Mesendoderm (in vitro differentiated cells): Measurements from ENCODE around the gene CHRNA9.

Experiments
- DNase-seq: peaks from one replicate; pipeline ENCODE4 v3.0.0; 2013
- H2AK5ac ChIP-seq: 2 replicates; pipeline ENCODE4 v1.6.1; 2013; ENCODE audit warnings: low read length, inconsistent platforms
- H2BK120ac ChIP-seq: 2 replicates; pipeline ENCODE4 v1.6.1; 2013; ENCODE audit warnings: low read depth, mild to moderate bottlenecking, low read length, moderate library complexity, mixed read lengths
- H2BK15ac ChIP-seq: replicated peaks from 2 replicates; pipeline ENCODE4 v1.6.1; 2013; ENCODE audit warnings: low read depth, mild to moderate bottlenecking, moderate library complexity
- H2BK5ac ChIP-seq: 2 replicates; pipeline ENCODE4 v1.6.1; 2013; ENCODE audit warnings: low read length, inconsistent platforms
- H3K18ac ChIP-seq: 2 replicates; pipeline ENCODE4 v1.6.1; 2013; ENCODE audit warnings: mild to moderate bottlenecking, low read length, mixed read lengths
- H3K23ac ChIP-seq: one replicate; pipeline ENCODE4 v1.6.1; 2013; ENCODE audit warnings: low read length
- H3K27ac ChIP-seq: 2 replicates; pipeline ENCODE4 v1.5.1; 2013; ENCODE audit warnings: low read depth, mild to moderate bottlenecking, inconsistent platforms, low read length, moderate library complexity
- H3K27me3 ChIP-seq: 2 replicates; pipeline ENCODE4 v1.6.1; 2013; ENCODE audit warnings: low read length, control low read depth, mild to moderate bottlenecking, inconsistent platforms; ENCODE audit not compliant: insufficient read depth, poor library complexity
- H3K36me3 ChIP-seq: 2 replicates; pipeline ENCODE4 v1.6.1; 2013; ENCODE audit warnings: low read length, inconsistent platforms; ENCODE audit not compliant: control insufficient read depth, insufficient read depth
- H3K4ac ChIP-seq: one replicate; pipeline ENCODE4 v1.6.1; 2013; ENCODE audit warnings: low read depth, mild to moderate bottlenecking, low read length, moderate library complexity
- H3K4me1 ChIP-seq: 2 replicates; pipeline ENCODE4 v1.6.1; 2013; ENCODE audit warnings: low read depth, low read length, inconsistent platforms; ENCODE audit not compliant: control insufficient read depth
- H3K4me2 ChIP-seq: 2 replicates; pipeline ENCODE4 v1.6.1; 2013; ENCODE audit warnings: low read length
- H3K4me3 ChIP-seq: 2 replicates; pipeline ENCODE4 v1.5.1; 2013; ENCODE audit warnings: mild to moderate bottlenecking, low read length
- H3K56ac ChIP-seq: one replicate; pipeline ENCODE4 v1.6.1; 2013; ENCODE audit warnings: low read length
- H3K79me1 ChIP-seq: 2 replicates; pipeline ENCODE4 v1.6.1; 2013; ENCODE audit warnings: low read length, inconsistent platforms
- H3K79me2 ChIP-seq: 2 replicates; pipeline ENCODE4 v1.6.1; 2013; ENCODE audit warnings: mild to moderate bottlenecking, low read length; ENCODE audit not compliant: control insufficient read depth, insufficient read depth
- H3K9ac ChIP-seq: 2 replicates; pipeline ENCODE4 v1.6.1; 2013; ENCODE audit warnings: low read length, inconsistent platforms
- H4K5ac ChIP-seq: one replicate; pipeline ENCODE4 v1.6.1; 2013; ENCODE audit warnings: low read length
- H4K8ac ChIP-seq: one replicate; pipeline ENCODE4 v1.6.1; 2013; ENCODE audit warnings: low read depth, mild to moderate bottlenecking, control low read depth, low read length, moderate library complexity
- whole genome bisulfite sequencing: extraction: QIAGEN DNeasy Blood & Tissue Kit; methylation state at CpG from one replicate; pipeline ENCODE4 v1.1.7; 2013; ENCODE audit warnings: low lambda C conversion rate, missing lambda C conversion rate; ENCODE audit not compliant: insufficient coverage; ENCODE audit errors: extremely low coverage; 5-methylcytosine and 5-hydroxymethylcytosine counted together

Gene CHRNA9

DNA sequence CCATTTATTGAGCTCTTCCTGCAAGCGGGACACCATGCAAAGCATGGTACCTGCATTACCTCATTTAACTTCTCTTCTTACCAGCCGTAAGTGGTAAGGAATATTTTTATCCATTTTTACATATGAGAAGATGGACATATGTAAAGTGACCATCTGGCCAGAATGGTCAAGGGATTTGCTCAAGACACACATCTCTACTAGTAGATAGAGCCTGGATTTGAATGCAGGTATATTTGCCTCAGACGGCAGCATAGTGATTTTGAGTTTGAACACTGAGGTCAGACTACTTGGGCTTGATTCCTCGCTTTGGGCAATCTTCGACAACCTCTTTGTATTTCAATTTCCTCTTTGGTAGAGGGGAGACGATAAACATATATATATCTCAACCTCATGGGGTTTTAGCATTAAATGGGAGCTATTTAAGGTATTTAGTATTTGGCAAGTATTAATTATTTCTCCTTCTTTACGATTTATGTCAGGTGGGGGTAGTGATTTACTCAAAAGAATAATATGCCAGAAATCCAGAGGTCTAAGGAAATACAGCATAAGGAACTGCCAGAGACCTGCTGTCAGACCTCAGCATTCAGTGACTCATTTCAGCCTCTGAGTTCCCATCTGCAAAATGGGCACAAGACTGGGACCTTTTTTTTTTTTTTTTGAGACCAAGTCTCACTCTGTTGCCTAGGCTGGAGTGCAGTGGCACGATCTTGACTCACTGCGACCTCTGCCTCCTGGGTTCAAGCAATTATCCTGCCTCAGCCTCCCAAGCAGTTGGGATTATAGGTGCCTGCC lies 34.6 kb upstream of the CHRNA9 start:
- no peak overlapping the region for H4K5ac ChIP-seq

DNA sequence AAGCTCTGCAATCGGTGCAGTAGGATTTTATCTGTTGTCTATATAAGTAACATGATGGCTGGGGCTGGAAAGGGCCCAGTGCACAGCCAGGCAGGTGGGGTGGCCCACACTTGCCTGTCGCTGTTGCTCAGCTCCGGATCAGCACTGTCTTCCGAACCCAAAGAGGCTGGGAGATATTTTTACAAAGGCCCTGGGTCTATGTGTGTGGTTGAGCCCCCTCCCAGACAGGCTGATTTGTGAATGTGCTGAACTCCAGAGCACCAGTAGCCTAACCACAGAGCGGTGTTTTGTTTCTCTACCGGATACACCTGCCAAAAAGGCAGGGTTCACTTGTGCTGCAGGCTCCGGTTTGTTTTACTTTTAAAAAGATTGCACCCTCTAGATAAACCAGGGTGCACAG lies 33.5 kb upstream of the CHRNA9 start:
- Histone ChIP-seq H3K4ac (no peak overlapping the region), H2BK5ac (no peak overlapping the region), H3K79me2 (no peaks in the 10 kb centered on the region), H3K79me1 (no peaks in the 10 kb centered on the region), H2AK5ac (no peak overlapping the region), H3K4me1 (no peaks in the 10 kb centered on the region), H3K4me2 (no peak overlapping the region), H2BK15ac (no peak overlapping the region), H3K36me3 (no peaks in the 10 kb centered on the region), H3K27me3 (no peaks in the 10 kb centered on the region), H4K8ac (no peak overlapping the region), H3K56ac (no peak overlapping the region), H3K18ac (no peak overlapping the region), H4K5ac (no peak overlapping the region), H2BK120ac (no peak overlapping the region), H3K9ac (no peak overlapping the region), H3K23ac (no peak overlapping the region), H3K4me3 (no peak overlapping the region), H3K27ac (no peak overlapping the region)
- WGBS: no CpG with 5 or more reads among the region's 7 CpGs
- no peak for DNase-seq

More for the DNA sequence above, 34.6 kb upstream of the CHRNA9 start:
- Histone ChIP-seq H2BK120ac (no peak overlapping the region), H3K9ac (no peak overlapping the region), H3K4me2 (no peak overlapping the region), H3K4ac (no peak overlapping the region), H3K23ac (no peak overlapping the region), H3K27me3 (no peaks in the 10 kb centered on the region), H4K8ac (no peak overlapping the region), H3K79me1 (no peaks in the 10 kb centered on the region), H3K36me3 (no peaks in the 10 kb centered on the region), H3K27ac (no peak overlapping the region), H3K18ac (no peak overlapping the region), H2BK5ac (no peak overlapping the region), H3K4me3 (no peak overlapping the region), H3K56ac (no peak overlapping the region), H2AK5ac (no peak overlapping the region), H2BK15ac (no peak overlapping the region), H3K4me1 (no peaks in the 10 kb centered on the region), H3K79me2 (no peaks in the 10 kb centered on the region)
- WGBS: no CpG with 5 or more reads among the region's 9 CpGs
- no peak for DNase-seq

- H2BK15ac ChIP-seq: no peak overlapping the region
- H3K36me3 ChIP-seq: no peaks in the 10 kb centered on the region
- H3K4ac ChIP-seq: no peak overlapping the region
- no peaks in the 10 kb centered on the region for H3K79me1 ChIP-seq
- H3K9ac ChIP-seq: no peak overlapping the region
- no peak overlapping the region for H2BK120ac ChIP-seq
- no peak overlapping the region for H3K56ac ChIP-seq
- H3K4me3 ChIP-seq: no peak overlapping the region
- peaks cover 10% of the 10 kb centered on the region for H3K4me1 ChIP-seq
- DNase-seq: no peak
- WGBS: no CpG with 5 or more reads among the region's 2 CpGs
- H4K8ac ChIP-seq: no peak overlapping the region
- H2BK5ac ChIP-seq: no peak overlapping the region
- H3K18ac ChIP-seq: no peak overlapping the region
- no peak overlapping the region for H3K27ac ChIP-seq
- H2AK5ac ChIP-seq: no peak overlapping the region
- H4K5ac ChIP-seq: no peak overlapping the region
- H3K23ac ChIP-seq: no peak overlapping the region
- H3K27me3 ChIP-seq: no peaks in the 10 kb centered on the region
- no peak overlapping the region for H3K4me2 ChIP-seq
- H3K79me2 ChIP-seq: no peaks in the 10 kb centered on the region
Observed at GRCh38 chr4:40303751-40304150, 31.4 kb upstream of the CHRNA9 start.

DNA sequence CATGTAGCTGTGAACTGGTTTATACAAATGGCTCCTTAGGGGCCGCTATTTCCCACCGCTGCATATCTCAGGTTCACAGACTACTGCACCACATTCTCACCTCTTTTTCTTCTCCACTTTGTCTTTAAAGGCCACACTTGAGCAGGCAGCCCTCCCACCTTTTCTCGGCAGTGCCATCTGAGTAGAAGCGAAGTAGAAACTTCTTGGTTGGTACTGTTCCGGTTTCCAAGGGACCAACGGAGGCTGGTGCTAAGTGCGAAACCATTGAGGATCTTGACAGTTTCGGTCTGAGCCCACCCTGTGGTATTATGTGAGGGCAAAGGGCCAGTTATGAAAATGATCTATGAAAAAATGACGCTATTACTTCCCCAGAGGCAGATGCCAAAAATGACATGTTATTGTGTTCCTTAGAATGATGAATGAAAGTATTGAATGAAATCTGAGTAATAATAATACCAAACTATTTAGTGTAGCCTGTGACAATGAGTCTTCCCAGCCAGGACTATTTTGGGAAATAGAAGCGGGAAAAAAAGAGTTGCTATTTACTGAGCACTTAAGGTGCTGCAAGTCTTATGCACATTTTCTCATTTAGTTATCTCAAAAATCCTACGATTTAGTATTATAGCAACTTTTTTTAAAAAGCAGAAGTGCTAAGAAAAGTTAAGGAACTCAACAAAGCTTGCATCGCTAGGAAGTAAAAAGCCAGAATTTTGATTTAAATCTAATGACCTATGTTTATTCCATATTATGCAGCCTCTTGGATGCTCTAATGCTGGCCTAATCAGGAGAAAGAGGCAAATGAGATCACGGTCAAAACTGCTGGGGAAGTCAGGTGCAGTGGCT lies 29.6 kb upstream of the CHRNA9 start:
- H3K23ac ChIP-seq: no peak overlapping the region
- H2AK5ac ChIP-seq: no peak overlapping the region
- H2BK15ac ChIP-seq: no peak overlapping the region
- H3K27ac ChIP-seq: no peak overlapping the region
- no peak overlapping the region for H3K9ac ChIP-seq
- H4K5ac ChIP-seq: no peak overlapping the region
- no CpG with 5 or more reads among the region's 13 CpGs for WGBS
- peaks cover 12% of the 10 kb centered on the region for H3K4me1 ChIP-seq
- H2BK120ac ChIP-seq: no peak overlapping the region
- H4K8ac ChIP-seq: no peak overlapping the region
- H3K56ac ChIP-seq: no peak overlapping the region
- H3K27me3 ChIP-seq: no peaks in the 10 kb centered on the region
- H3K4me2 ChIP-seq: no peak overlapping the region
- H3K4ac ChIP-seq: no peak overlapping the region
- H3K36me3 ChIP-seq: no peaks in the 10 kb centered on the region
- no peak overlapping the region for H3K4me3 ChIP-seq
- no peaks in the 10 kb centered on the region for H3K79me1 ChIP-seq
- no peak for DNase-seq
- H2BK5ac ChIP-seq: no peak overlapping the region
- H3K79me2 ChIP-seq: no peaks in the 10 kb centered on the region
- no peak overlapping the region for H3K18ac ChIP-seq

GRCh38 chr4:40306226-40306625 lies 28.9 kb upstream of the CHRNA9 start:
- WGBS: no CpG with 5 or more reads among the region's 3 CpGs
- no peaks in the 10 kb centered on the region for H3K79me2 ChIP-seq
- H3K9ac ChIP-seq: no peak overlapping the region
- no peak overlapping the region for H4K8ac ChIP-seq
- H3K79me1 ChIP-seq: no peaks in the 10 kb centered on the region
- no peak overlapping the region for H4K5ac ChIP-seq
- no peak overlapping the region for H3K56ac ChIP-seq
- no peak overlapping the region for H3K23ac ChIP-seq
- H3K18ac ChIP-seq: no peak overlapping the region
- H3K4me3 ChIP-seq: no peak overlapping the region
- no peak overlapping the region for H2BK120ac ChIP-seq
- no peaks in the 10 kb centered on the region for H3K27me3 ChIP-seq
- no peak overlapping the region for H3K27ac ChIP-seq
- H3K4me1 ChIP-seq: peaks cover 12% of the 10 kb centered on the region
- H2AK5ac ChIP-seq: no peak overlapping the region
- no peak overlapping the region for H2BK15ac ChIP-seq
- H2BK5ac ChIP-seq: no peak overlapping the region
- H3K4me2 ChIP-seq: no peak overlapping the region
- H3K4ac ChIP-seq: no peak overlapping the region
- no peak for DNase-seq
- H3K36me3 ChIP-seq: no peaks in the 10 kb centered on the region
